GM12892 (cell line): ENCODE results near the gene EPB41L4A.
"Not testable (repeated sequence)": the region's sequence is repeated elsewhere in the genome, so short reads cannot be mapped to it uniquely, and the experiment has no call there.

Experiments used
- DNase-seq: peaks from one replicate; pipeline ENCODE4 v3.0.0; 2011; ENCODE audit not compliant: insufficient read length
- FAIRE-seq: peaks from 2 replicates; lab custom pipeline; 2011; peaks lifted over from hg19 to GRCh38; lab: Jason Lieb, UNC
- POLR2A ChIP-seq: IDR thresholded peaks from 2 replicates; pipeline ENCODE4 v1.6.1; 2011; ENCODE audit warnings: low read depth, low read length, control low read depth
- POLR2AphosphoS5 ChIP-seq: IDR thresholded peaks from 2 replicates; pipeline ENCODE4 v1.6.1; 2011; ENCODE audit warnings: low read depth, low read length, control low read depth
- TAF1 ChIP-seq: IDR thresholded peaks from 2 replicates; pipeline ENCODE4 v1.6.1; 2011; ENCODE audit warnings: low read depth, mild to moderate bottlenecking, control low read depth, low read length, borderline replicate concordance

EPB41L4A gene

GRCh38 chr5:112232667-112233066, 186.4 kb downstream of the EPB41L4A start:
- no peak for FAIRE-seq

GRCh38 chr5:112230606-112231005, 188.5 kb downstream of the EPB41L4A start:
- no peak for TF ChIP-seq TAF1
- no peak for TF ChIP-seq POLR2A
- no peak for DNase-seq
- no peak for FAIRE-seq

More at GRCh38 chr5:112232667-112233066, 186.4 kb downstream of the EPB41L4A start:
- no peak for TF ChIP-seq POLR2AphosphoS5
- TF ChIP-seq POLR2A = no peak
- TF ChIP-seq TAF1 = no peak
- no peak for DNase-seq

- FAIRE-seq (no peak), DNase-seq (no peak)
- TF ChIP-seq TAF1 (no peak), POLR2A (no peak), POLR2AphosphoS5 (no peak)
Measured at GRCh38 chr5:112228667-112229066, 190.4 kb downstream of the EPB41L4A start.

- TF ChIP-seq POLR2A (no peak), TAF1 (no peak), POLR2AphosphoS5 (no peak)
- FAIRE-seq = no peak
- DNase-seq = no peak
Measured at GRCh38 chr5:112227911-112228631, 191.0 kb downstream of the EPB41L4A start.

GRCh38 chr5:112226215-112226614, 192.9 kb downstream of the EPB41L4A start:
- no peak for TF ChIP-seq POLR2AphosphoS5
- TF ChIP-seq POLR2A = no peak
- no peak for TF ChIP-seq TAF1
- FAIRE-seq (no peak), DNase-seq (no peak)

- FAIRE-seq, DNase-seq: not testable (repeated sequence)
Measured at GRCh38 chr5:112222997-112223396, 196.1 kb downstream of the EPB41L4A start.

GRCh38 chr5:112221128-112221527, 197.9 kb downstream of the EPB41L4A start:
- no peak for DNase-seq
- no peak for TF ChIP-seq POLR2AphosphoS5
- TF ChIP-seq POLR2A = no peak
- TF ChIP-seq TAF1 = no peak
- FAIRE-seq = no peak

- DNase-seq = no peak
- TF ChIP-seq POLR2AphosphoS5 (no peak), TAF1 (no peak), POLR2A (no peak)
- FAIRE-seq = no peak
Measured at GRCh38 chr5:112219000-112219399, 200.1 kb downstream of the EPB41L4A start.

- FAIRE-seq (no peak), DNase-seq (no peak)
- TF ChIP-seq POLR2AphosphoS5 (no peak), TAF1 (no peak), POLR2A (no peak)
Measured at GRCh38 chr5:112217843-112218579, 201.1 kb downstream of the EPB41L4A start.

- FAIRE-seq (no peak), DNase-seq (no peak)
- no peak for TF ChIP-seq TAF1
- no peak for TF ChIP-seq POLR2A
- TF ChIP-seq POLR2AphosphoS5 = no peak
Measured at GRCh38 chr5:112216140-112216539, 202.9 kb downstream of the EPB41L4A start.

- no peak for FAIRE-seq
- no peak for DNase-seq
- TF ChIP-seq POLR2A (no peak), TAF1 (no peak), POLR2AphosphoS5 (no peak)
Measured at GRCh38 chr5:112210430-112211005, 208.6 kb downstream of the EPB41L4A start.
